Measurements from ENCODE around the gene ERAL1.
A peak's percentile ranks its signal among the peaks of the same experiment; 100 is the strongest.
"Not testable (repeated sequence)": the region's sequence is repeated elsewhere in the genome, so short reads cannot be mapped to it uniquely, and the experiment has no call there.

Gene ERAL1

DNA sequence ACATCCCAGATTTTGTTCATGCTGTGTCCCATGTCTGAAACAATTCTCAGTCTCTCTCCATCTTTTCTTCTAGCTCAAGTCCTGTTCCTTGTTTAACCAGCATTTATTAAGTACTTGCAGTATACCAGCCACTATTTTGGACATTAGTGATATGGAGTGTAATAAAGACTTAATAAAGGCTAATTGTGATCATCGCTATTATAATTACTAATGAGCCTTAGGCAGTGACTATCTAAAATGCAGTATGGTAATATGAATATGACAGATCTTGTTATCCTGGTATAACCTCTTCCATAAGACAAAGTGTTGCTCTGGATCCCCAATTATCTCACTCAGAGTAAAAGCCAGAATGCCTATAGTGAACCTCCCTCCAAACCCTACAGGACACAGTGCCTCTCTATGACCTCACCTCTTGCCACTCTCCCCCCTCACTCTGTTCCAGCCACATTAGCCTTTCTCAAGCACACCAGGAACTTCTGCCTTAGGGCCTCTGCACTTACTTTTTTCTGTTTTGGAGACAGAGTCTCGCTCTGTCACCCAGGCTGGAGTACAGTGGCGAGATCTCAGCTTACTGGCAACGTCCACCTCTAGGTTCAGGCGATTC is 44.5 kb downstream of the ERAL1 start:
- no peak for DNase-seq (ENCODE audit: low spot score)

DNA sequence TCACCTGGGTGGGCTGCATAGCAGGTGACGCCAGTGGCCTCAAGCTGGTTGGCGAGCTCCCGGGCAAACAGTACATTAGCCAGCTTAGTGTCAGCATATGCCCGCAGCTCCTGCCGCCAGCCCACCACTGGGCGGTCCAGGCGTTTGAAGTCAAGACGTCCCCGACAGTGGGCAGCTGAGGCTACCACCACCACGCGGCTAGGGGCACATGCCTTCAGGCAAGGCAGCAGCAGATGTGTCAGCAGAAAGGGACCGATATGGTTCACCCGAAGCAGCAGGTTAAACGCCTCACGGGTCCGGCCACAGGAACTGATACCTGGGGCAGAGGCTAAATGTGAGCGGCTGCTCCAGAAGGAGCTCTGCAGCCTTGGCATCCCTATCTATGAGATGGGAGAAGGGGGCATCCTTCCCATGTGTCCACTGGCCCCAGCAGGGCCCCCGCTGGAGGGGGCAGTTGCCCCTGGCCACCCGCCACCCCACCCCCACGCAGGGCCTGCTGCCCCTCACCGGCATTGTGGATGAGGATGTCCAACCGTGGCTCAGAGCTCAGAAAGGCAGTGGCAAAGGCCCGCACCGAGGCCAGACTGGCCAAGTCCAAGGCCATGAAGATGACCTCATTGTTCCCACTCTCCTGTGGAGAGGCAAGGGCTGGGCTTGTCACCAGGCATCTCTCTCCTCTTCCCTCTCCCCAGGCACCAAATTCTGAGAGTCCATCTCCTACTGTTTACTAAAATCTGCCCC is 46.3 kb downstream of the ERAL1 start:
- DNase-seq (ENCODE audit: low spot score) = no peak

DNA sequence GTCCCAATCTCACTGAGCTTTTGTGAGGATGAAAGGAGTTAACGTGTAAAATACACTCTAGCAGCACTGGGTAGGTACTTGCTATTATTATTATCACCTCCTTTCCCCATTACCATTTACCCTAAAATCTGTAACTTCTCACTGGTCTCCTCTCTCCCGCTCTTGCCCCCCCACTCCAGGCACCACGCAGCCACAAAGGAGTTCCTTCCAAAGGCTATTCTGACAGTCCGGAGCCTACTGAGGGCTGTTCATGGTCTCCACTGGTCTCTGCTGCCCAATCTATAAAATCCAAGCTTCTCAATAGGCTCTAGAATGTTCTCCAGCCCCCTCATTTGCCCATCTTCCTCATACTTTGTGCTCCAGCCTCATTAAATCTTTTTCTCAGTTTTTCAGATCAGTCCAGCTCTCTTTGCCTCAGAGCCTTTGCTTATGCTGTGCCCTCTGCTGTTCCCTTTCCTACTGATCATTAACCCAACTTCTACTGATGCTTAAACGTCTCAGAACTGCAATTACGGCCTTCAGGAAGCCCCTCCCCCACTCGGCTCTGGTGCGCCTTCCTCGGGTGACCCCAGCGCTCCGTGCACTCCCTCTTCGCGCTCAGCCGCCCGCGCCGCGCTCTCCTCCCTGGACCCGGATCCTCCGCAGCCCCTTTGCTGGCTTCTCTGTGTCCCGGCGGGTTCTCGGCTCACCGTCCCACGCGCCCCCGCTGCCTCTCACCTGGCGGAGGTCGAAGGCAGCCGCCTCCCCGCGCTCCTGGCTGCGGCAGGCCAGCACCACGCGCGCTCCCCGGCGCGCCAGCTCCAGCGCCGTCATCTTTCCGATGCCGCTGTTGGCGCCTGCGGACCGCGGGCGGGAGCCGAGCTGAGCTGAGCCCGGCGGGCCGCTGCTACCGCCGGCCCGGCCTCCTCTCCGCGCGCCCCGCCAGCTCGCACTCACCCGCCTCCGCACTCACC is 47.3 kb downstream of the ERAL1 start:
- DNase-seq (ENCODE audit: low spot score) = no peak

DNA sequence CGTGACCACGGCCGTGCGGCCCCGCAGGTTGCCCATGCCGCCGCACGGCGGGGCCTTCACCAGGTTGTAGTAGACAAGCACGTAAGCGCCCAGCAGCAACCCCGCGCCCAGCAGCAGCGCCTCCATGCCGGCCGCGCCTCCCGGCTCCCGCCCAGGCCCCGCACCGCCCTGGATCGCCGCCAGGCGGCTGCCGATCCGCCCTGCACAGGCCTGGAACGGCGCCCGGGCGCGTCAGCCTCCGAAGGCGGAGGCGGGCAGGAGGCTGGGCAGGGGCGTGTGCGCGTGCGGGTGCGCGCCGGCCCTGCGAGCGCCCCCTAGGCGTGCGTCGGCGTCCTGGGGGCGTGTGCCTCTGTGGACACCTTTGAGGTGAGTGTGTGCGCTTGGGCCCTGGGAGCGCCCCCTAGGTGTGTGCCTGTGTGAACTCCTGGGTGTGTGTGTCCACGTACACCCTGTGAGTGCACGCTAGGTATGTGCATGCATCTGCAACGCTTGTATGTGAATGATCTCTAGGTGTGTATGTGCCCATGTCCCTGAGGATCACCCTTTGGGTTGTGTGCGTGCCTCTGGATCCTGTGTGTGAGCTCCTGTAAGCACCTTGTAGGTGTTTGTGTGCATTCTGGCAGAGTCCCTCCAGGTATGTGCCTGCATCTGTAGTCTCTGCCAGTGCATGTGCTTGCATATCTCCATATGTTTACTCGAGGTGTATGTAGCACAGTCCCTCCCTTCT is 48.2 kb downstream of the ERAL1 start, which contains the start of gene DHRS13:
DHRS13 (minus strand) TSS at position 261 of the 727 bp plus-strand sequence; CDS start at position 126, 135 bp downstream.
- DNase-seq (ENCODE audit: low spot score) = peak; percentile 88

DNA sequence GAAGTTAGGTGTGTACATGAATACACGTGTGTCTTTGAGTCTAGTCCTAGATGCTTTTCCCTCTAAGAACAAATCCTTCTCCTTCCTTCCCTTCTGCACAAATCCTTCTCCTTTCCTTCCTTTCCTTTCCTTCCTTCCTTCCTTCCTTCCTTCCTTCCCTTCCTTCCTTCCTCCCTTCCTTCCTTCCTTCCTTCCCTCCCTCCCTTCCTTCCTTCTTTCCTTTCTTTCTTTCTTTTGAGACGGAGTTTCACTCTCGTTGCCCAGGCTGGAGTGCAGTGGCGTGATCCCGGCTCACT is 48.7 kb downstream of the ERAL1 start:
- DNase-seq (ENCODE audit: low spot score) = not testable (repeated sequence)

DNA sequence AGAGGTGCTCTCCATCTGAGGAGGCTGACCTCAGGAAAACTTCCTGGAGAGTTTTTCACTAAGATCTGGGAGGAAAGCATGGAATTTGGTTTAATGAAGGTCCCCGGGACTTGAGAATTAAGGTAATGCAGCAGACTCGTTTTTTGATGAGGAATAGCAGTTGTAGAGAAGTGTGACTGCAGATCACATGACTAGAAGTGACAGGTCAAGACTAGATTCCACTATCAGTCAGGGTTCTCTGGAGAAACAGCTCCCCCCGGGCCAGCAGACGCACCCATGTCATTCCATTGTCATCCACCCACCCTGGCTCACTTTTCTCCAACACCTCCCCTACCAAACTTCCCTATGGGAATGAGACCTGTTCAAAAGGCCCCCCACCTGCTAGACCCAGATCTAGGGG is 50.0 kb downstream of the ERAL1 start:
- no peak for DNase-seq (ENCODE audit: low spot score)

DNA sequence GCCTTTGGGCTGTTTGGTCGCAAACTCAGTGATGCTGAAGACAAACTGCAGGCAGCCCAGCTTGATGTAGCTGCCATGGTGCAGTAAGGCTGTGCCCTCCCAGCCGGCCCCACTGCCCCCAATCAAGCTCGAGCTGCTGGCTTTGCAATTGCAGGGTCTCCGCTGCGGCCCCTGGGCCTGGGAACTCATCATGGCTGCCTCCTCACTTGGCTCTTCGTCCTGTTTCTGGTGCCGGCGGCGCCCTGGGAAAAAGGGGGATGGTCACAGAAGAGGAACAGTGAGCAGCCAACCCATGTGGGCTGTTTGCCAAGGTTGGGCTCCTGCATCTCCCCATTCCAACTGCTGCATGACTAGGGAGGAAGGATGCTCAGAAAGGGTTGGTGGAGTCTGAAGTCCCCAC is 51.5 kb downstream of the ERAL1 start:
- DNase-seq (ENCODE audit: low spot score) = no peak

DNA sequence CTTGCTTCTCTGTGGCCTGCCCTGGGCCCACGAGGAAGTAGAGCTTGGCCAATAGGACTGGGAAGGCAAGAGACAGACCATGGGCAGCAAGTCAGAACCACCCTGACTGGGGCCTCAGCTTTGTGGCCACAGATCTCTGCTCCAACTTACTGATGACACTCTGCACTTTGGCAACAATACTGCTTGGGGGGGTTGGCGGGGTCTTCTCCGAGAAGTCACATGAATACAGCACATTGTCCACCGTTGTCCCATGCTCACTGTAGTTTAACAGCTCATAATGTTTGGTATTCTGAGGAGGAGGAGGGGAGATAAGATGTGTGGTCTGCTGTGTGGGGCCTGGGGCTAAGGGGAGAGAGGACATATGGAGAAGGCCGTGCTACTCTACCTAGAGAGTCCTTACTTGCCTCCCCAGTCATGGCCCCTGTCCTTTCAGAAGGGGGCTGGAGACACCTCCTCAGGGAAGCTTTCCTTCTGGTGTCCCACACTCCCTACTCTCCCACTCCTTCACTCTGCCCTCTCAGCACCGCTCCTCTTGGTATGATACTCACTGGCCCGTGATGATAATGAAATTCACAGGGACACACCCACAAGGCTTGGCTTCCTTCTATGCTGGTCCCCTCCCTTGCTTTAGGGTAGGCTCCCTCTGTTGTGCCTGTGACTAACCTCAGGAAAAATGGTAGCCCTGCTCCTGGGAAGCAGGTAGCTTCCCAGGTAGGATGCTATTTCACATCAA is 52.1 kb downstream of the ERAL1 start:
- DNase-seq (ENCODE audit: low spot score) = no peak

DNA sequence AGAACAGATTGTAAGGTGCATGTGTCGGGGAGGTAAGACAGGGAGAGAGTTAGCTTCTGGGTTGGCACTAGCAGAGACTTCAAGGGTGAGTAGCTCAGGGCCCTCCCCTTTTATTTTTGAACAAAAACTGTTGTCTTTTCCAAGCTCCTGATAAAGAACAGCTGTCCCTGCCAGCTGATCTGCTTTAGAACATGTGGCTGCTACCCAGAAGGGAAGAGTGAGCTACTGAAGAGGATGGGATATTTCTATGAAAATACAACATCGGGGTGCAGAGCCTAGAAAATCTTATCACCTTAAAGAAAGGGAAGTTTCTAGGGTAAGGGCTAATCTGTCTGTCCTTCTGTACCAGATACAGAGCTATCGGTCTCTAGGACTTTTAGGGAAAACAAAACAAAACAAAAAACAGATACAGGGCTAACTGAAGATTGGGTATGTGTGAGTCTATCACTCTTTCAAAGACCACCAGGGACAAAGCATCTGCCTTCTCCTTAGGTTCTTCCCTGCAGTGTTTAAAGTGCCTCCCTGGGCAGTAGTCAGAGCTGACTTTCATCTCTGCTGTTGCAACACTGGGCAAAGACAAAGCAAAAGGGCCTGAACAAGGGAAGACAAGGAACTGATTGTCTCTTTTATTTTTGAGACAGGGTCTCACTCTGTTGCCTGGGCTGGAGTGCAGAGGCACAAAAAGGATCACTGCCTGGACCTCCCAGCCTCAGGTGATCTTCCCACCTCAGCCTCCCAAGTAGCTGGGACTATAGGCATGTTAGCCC is 53.1 kb downstream of the ERAL1 start:
- no peak for DNase-seq (ENCODE audit: low spot score)

DNA sequence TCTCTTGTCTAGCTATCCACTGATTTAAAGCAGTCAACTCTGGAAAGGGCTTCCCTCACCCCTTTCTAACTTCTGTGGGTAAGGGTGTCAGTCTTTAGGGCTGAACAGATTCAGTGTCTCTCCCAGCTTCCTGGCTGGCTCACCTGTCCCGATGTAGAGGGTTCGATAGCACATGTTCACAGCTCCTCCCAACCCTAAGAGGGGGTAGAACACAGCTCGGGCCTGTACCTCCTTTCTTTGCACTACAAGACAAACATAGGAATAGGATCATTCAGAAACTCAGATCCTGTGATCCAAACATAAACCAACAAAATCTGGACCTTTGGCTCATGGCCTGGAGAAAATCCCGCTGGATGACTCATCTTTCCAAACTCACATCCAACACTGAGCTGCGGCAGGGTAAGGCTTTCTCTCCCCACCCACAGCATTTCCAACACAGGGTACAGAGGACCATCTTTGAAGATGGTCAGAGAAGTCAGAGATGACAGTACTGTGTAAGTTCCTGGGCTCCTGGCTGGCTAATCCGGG is 53.9 kb downstream of the ERAL1 start:
- DNase-seq (ENCODE audit: low spot score) = no peak

DNA sequence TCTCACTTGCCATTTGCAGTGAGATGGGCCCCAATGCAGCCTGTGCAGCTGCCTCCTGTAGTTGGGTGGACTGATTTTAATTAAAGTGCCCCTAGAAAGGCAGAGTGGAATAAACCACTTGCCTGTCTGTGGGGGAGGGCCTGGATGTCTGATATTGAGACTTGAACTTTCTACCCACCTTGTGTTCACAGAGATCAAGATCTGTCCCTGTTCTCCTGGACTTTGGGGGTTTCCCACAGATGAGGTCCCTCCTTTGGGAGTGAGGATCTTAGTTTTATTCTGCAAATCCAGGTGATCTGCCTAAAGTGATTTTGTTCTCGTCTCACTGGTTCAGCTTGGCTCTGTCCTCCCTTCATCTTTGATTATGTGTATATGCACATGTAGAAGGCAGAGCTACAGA is 55.7 kb downstream of the ERAL1 start:
- no peak for DNase-seq (ENCODE audit: low spot score)
